ENCODE measurements around the gene KLHL29. TPM values are rescaled to one million over a fixed set of nuclear protein-coding genes. Genes with fewer than 3 reads are reported as not detected.

Gene KLHL29
- total RNA-seq, 1 experiment from 2014 or later: 3.4 TPM

DNA sequence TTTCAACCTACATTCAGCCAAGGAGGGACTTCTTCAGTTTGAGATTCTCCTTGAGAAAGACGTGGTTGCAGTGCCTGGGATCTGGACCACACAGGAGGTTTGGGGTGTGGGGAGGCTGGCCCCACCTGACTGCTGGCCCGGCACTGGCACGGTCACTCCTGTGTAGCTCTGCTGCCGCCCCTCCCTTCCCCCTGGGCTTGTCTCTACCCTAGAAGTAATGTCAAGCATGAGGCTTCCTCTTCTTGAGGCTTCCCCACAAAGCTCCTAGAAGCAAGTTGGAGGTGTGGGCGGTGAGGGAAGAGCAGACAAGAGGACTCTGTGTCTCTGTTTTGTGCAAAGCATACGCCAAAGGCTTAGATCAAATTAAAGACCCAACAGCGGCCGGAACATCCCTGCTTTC, 8.7 kb downstream of the KLHL29 start:
- DNase-seq: no peak
- Histone ChIP-seq H3K9me2 (ENCODE audit: insufficient read depth) (no peaks in the 10 kb centered on the region), H3K79me2 (ENCODE audit: low read depth) (no peaks in the 10 kb centered on the region), H3K27me3 (ENCODE audit: insufficient read depth, low read depth) (no peaks in the 10 kb centered on the region), H3K4me2 (no peak overlapping the region), H4K20me1 (ENCODE audit: insufficient read depth) (0 out of 2 replicates have a peak, but pooled peaks cover 8% of the 10 kb centered on the region), H3K4me3 (no peak overlapping the region), H3K27ac (no peak overlapping the region), H3K36me3 (ENCODE audit: low read depth) (no peaks in the 10 kb centered on the region), H2AFZ (no peak overlapping the region), H3K9me3 (ENCODE audit: insufficient read depth, low read depth) (no peaks in the 10 kb centered on the region), H3K4me1 (replicated peaks; ENCODE audit: insufficient read depth) (no peaks in the 10 kb centered on the region), H3F3A (ENCODE audit: insufficient read depth, low read depth) (0 out of 2 replicates have a peak, but pooled peaks cover under 1% of the 10 kb centered on the region)
- TF ChIP-seq CTCF (conservative IDR thresholded peaks at IDR 0.05): no peak
- no peak for TF ChIP-seq EZH2 (IDR thresholded peaks at IDR 0.05; ENCODE audit: low read depth)
- ChIA-PET CTCF (no interaction called here), POLR2A (ENCODE audit: unreplicated experiment) (no interaction called here)
- BruUV-seq (replicated peaks): no TSS peak
- intact Hi-C loops (cut with micrococcal nuclease; ENCODE audit: unreplicated experiment): no loop called here

DNA sequence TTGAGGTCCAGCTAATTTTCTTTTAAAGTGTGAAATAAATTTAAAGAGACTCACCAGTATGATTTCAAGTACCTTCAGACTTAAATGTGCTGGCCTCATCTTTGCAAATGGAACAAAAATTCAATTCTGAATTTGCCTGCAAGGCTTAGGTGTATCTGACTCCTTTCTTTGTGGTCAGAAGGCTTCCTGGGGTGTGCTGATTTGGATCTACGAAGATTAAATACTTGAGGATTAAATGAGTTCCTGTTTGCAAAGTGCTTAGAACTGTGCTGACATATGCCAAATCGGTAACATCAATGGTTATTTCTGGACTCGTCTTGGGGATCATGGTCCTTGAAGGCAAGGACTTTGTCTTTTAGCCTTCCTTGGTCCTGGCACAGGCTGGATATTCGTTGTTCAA, 9.7 kb downstream of the KLHL29 start:
- Histone ChIP-seq H3K79me2 (ENCODE audit: low read depth) (no peaks in the 10 kb centered on the region), H4K20me1 (ENCODE audit: insufficient read depth) (0 out of 2 replicates have a peak, but pooled peaks cover 8% of the 10 kb centered on the region), H3K27ac (no peak overlapping the region), H3K36me3 (ENCODE audit: low read depth) (no peaks in the 10 kb centered on the region), H3K4me2 (no peak overlapping the region), H3K9me2 (ENCODE audit: insufficient read depth) (no peaks in the 10 kb centered on the region), H2AFZ (no peak overlapping the region), H3K9me3 (ENCODE audit: insufficient read depth, low read depth) (no peaks in the 10 kb centered on the region), H3K4me3 (no peak overlapping the region), H3K4me1 (replicated peaks; ENCODE audit: insufficient read depth) (no peaks in the 10 kb centered on the region), H3K27me3 (ENCODE audit: insufficient read depth, low read depth) (no peaks in the 10 kb centered on the region), H3F3A (ENCODE audit: insufficient read depth, low read depth) (no peaks in the 10 kb centered on the region)
- no TSS peak for BruUV-seq (replicated peaks)
- DNase-seq: no peak
- TF ChIP-seq CTCF (conservative IDR thresholded peaks at IDR 0.05) (no peak), EZH2 (IDR thresholded peaks at IDR 0.05; ENCODE audit: low read depth) (no peak)
- CTCF ChIA-PET: no interaction called here
- POLR2A ChIA-PET (ENCODE audit: unreplicated experiment): no interaction called here
- intact Hi-C loops (cut with micrococcal nuclease; ENCODE audit: unreplicated experiment): no loop called here

DNA sequence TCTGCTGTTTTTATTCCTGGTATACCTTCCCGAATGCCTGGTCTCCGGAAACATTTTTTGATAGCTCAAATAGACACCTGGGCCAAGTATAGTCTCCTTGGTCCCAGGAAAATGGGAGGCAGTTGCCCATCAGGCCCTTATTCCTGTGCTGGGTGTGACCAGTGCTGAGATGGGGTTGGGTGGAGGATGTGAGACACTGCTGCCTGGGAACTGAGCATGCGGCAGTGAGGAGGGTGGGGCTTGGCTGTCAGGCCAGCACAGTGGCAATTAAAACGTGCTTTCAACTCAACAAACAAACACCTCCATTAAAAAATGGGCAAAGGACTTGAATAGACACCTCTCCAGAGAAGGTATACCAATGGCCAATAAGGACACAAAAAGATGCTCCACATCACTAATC, 12.5 kb downstream of the KLHL29 start:
- Histone ChIP-seq H4K20me1 (ENCODE audit: insufficient read depth) (no peaks in the 10 kb centered on the region), H3K9me2 (ENCODE audit: insufficient read depth) (no peaks in the 10 kb centered on the region), H3K9me3 (ENCODE audit: insufficient read depth, low read depth) (no peaks in the 10 kb centered on the region), H3K79me2 (ENCODE audit: low read depth) (no peaks in the 10 kb centered on the region), H3K4me1 (replicated peaks; ENCODE audit: insufficient read depth) (no peaks in the 10 kb centered on the region), H3K4me2 (no peak overlapping the region), H2AFZ (no peak overlapping the region), H3K4me3 (no peak overlapping the region), H3K36me3 (ENCODE audit: low read depth) (no peaks in the 10 kb centered on the region), H3K27ac (no peak overlapping the region), H3F3A (ENCODE audit: insufficient read depth, low read depth) (no peaks in the 10 kb centered on the region), H3K27me3 (ENCODE audit: insufficient read depth, low read depth) (no peaks in the 10 kb centered on the region)
- DNase-seq: no peak
- intact Hi-C loops (cut with micrococcal nuclease; ENCODE audit: unreplicated experiment): no loop called here
- no peak for TF ChIP-seq EZH2 (IDR thresholded peaks at IDR 0.05; ENCODE audit: low read depth)
- no peak for TF ChIP-seq CTCF (conservative IDR thresholded peaks at IDR 0.05)
- ChIA-PET CTCF (no interaction called here), POLR2A (ENCODE audit: unreplicated experiment) (no interaction called here)
- BruUV-seq (replicated peaks): no TSS peak
